GM23248 (cell line): ENCODE data around the gene MS4A4A. TPM values are rescaled to one million over a fixed set of nuclear protein-coding genes. Genes with fewer than 3 reads are reported as not detected.
A peak's percentile ranks its signal among the peaks of the same experiment; 100 is the strongest.

Experiments
- DNase-seq: peaks from one replicate; pipeline ENCODE4 v3.0.0-alpha.2; 2015
- H2AFZ ChIP-seq: fragments of 200-600 bp; sonication (generic); 2 replicates; pipeline ENCODE4 v1.6.1; 2016; ENCODE audit warnings: antibody characterized with exemption
- H3F3A ChIP-seq: fragments of 200-600 bp; sonication (generic); 2 replicates; pipeline ENCODE4 v1.6.1; 2016; ENCODE audit warnings: mild to moderate bottlenecking, antibody characterized with exemption, mixed run types; ENCODE audit not compliant: insufficient read depth
- H3K27ac ChIP-seq: fragments of 200-600 bp; sonication (generic); 2 replicates; pipeline ENCODE4 v1.5.1; 2016; ENCODE audit warnings: mild to moderate bottlenecking
- H3K27me3 ChIP-seq: fragments of 200-600 bp; sonication (generic); replicated peaks from 2 replicates; pipeline ENCODE4 v1.6.1; 2016; ENCODE audit warnings: mild to moderate bottlenecking; ENCODE audit not compliant: insufficient read depth
- H3K36me3 ChIP-seq: fragments of 200-600 bp; sonication (generic); 2 replicates; pipeline ENCODE4 v1.6.1; 2016; ENCODE audit warnings: low read depth, mild to moderate bottlenecking
- H3K4me1 ChIP-seq: fragments of 200-600 bp; sonication (generic); 2 replicates; pipeline ENCODE4 v1.6.1; 2016; ENCODE audit warnings: mild to moderate bottlenecking; ENCODE audit not compliant: insufficient read depth
- H3K4me2 ChIP-seq: fragments of 200-600 bp; sonication (generic); one replicate; pipeline ENCODE4 v1.6.1; 2016; ENCODE audit warnings: mild to moderate bottlenecking; ENCODE audit not compliant: unreplicated experiment
- H3K4me3 ChIP-seq: fragments of 200-600 bp; sonication (generic); 2 replicates; pipeline ENCODE4 v1.5.1; 2016; ENCODE audit warnings: mild to moderate bottlenecking
- H3K79me2 ChIP-seq: fragments of 200-600 bp; sonication (generic); 2 replicates; pipeline ENCODE4 v1.6.1; 2016; ENCODE audit warnings: mild to moderate bottlenecking; ENCODE audit not compliant: insufficient read depth
- H3K9ac ChIP-seq: fragments of 200-600 bp; sonication (generic); 2 replicates; pipeline ENCODE4 v1.6.1; 2016; ENCODE audit warnings: mild to moderate bottlenecking
- H3K9me2 ChIP-seq: fragments of 200-600 bp; sonication (generic); 2 replicates; pipeline ENCODE4 v1.6.1; 2016; ENCODE audit warnings: mixed run types, mild to moderate bottlenecking, moderate library complexity; ENCODE audit not compliant: insufficient read depth
- H3K9me3 ChIP-seq: fragments of 200-600 bp; sonication (generic); one replicate; pipeline ENCODE4 v1.6.1; 2017; ENCODE audit warnings: low read depth
- H4K20me1 ChIP-seq: fragments of 200-600 bp; sonication (generic); 2 replicates; pipeline ENCODE4 v1.6.0; 2016; ENCODE audit not compliant: insufficient read depth
- EZH2 ChIP-seq: fragments of 200-600 bp; sonication (generic); IDR thresholded peaks from 2 replicates; pipeline ENCODE4 v1.6.1; 2018; ENCODE audit warnings: antibody characterized with exemption, mild to moderate bottlenecking; ENCODE audit not compliant: insufficient read depth, poor library complexity, severe bottlenecking
- EZH2phosphoT487 ChIP-seq: fragments of 200-600 bp; sonication (generic); IDR thresholded peaks from 2 replicates; pipeline ENCODE4 v1.6.1; 2018; ENCODE audit warnings: antibody characterized with exemption, moderate library complexity, mild to moderate bottlenecking, low read depth; ENCODE audit not compliant: insufficient read depth
- WGBS, 2 experiments: methylation state at CpG; one replicate each; pipeline ENCODE4 v1.1.6; 2015 to 2017; ENCODE audit warnings: low lambda C conversion rate in 2 of 2, low coverage in 1 of 2; ENCODE audit errors: missing lambda C conversion rate in 2 of 2; 5-methylcytosine and 5-hydroxymethylcytosine counted together
- in situ Hi-C: fragments of 300-500 bp; cut with MboI; formaldehyde crosslinking; loops from 2 replicates; pipeline ENCODE4 v1.15.0; 2020
- polyA plus RNA-seq: library from polyadenylated mRNA; unstranded; fragments of >200 nt; fragmentation: Nextera tagmentation; extraction: Ambion mirVana; gene quantifications from 2 replicates; pipeline ENCODE4 v1.2.1, GENCODE V29; 2016
- total RNA-seq: library from RNA; depleted of rRNA; stranded (reverse); fragments of >200 nt; shearing (Covaris generic); gene quantifications from 2 replicates; pipeline ENCODE4 v1.2.3, GENCODE V29; 2014

MS4A4A gene
- total and polyA plus RNA-seq, 2 experiments from 2014 or later, result not detected

DNA sequence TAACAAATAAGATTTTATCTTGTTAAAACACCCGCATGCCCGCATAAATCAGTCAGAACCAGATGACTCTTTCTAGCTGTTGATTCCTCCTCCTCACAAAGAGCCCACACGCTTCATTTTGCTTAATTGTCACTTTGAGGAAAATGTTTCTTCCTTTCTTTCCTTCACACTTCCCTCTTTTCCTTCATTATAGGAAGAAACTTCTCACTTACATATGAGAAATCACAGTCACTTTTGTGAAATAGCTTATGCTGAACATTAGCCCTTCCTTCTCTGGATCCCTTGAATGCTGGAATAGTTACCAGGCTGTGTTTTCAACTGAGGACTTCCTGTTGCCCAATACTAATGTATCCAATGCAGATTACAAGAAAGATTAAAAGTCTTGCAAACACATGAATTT lies 52.4 kb downstream of the MS4A4A start:
- H3K36me3 ChIP-seq, result no peaks in the 10 kb centered on the region
- no peak overlapping the region for H3K4me3 ChIP-seq
- WGBS, 2 experiments, result 29 to 31% methylated on average over 3 of the region's 3 CpGs
- no peak overlapping the region for H2AFZ ChIP-seq
- TF ChIP-seq EZH2 (no peak), EZH2phosphoT487 (no peak)
- no peak overlapping the region for H3K27ac ChIP-seq
- H3K4me2 ChIP-seq, result no peak overlapping the region
- H3F3A ChIP-seq, result no peaks in the 10 kb centered on the region
- no peaks in the 10 kb centered on the region for H3K79me2 ChIP-seq
- no peaks in the 10 kb centered on the region for H4K20me1 ChIP-seq
- no peaks in the 10 kb centered on the region for H3K4me1 ChIP-seq
- H3K9me2 ChIP-seq, result no peaks in the 10 kb centered on the region
- H3K27me3 ChIP-seq, result no peaks in the 10 kb centered on the region
- no peak overlapping the region for H3K9ac ChIP-seq
- no peaks in the 10 kb centered on the region for H3K9me3 ChIP-seq
- in situ Hi-C loops, result no loop called here
- no peak for DNase-seq

DNA sequence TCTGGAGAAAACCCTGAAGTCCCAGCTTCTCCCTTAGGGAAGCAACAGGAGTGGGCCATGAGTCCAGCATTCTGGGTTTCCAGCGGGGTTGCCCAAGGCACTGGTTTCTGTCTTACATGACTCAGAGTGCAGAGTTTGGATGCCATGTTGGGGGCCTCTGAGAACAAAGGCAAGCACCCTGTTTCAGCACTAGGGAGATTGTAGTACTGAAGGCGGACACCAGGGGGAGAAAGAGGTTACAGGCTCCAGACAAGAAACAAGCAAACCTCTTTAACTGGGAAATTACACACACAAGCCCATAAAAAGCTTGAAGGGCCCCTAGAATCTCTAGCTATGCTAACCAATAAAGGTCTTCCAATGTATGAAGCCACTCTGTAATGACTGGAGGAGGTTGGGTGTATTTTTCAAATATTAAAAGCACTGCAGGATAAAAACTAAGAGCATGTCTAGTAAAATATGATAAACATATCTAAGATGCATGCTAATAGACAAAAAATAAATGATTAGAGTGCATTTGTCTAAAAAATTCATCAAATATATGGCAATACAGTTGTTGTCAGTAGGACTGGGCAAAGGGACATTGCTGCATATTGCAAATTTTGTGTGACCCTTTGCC lies 53.6 kb downstream of the MS4A4A start:
- Histone ChIP-seq H3K36me3 (no peaks in the 10 kb centered on the region), H3K9ac (no peak overlapping the region), H4K20me1 (no peaks in the 10 kb centered on the region), H3K27me3 (no peaks in the 10 kb centered on the region), H3K4me1 (no peaks in the 10 kb centered on the region), H3K4me3 (no peak overlapping the region), H3K79me2 (no peaks in the 10 kb centered on the region), H3K27ac (no peak overlapping the region), H3K9me3 (no peaks in the 10 kb centered on the region), H3K9me2 (no peaks in the 10 kb centered on the region), H3F3A (no peaks in the 10 kb centered on the region), H3K4me2 (no peak overlapping the region), H2AFZ (no peak overlapping the region)
- peak; percentile 55 for DNase-seq
- TF ChIP-seq EZH2 (no peak), EZH2phosphoT487 (no peak)
- in situ Hi-C loops, result no loop called here
- WGBS, 2 experiments, result 0 to 8% methylated on average over 2 of the region's 2 CpGs

DNA sequence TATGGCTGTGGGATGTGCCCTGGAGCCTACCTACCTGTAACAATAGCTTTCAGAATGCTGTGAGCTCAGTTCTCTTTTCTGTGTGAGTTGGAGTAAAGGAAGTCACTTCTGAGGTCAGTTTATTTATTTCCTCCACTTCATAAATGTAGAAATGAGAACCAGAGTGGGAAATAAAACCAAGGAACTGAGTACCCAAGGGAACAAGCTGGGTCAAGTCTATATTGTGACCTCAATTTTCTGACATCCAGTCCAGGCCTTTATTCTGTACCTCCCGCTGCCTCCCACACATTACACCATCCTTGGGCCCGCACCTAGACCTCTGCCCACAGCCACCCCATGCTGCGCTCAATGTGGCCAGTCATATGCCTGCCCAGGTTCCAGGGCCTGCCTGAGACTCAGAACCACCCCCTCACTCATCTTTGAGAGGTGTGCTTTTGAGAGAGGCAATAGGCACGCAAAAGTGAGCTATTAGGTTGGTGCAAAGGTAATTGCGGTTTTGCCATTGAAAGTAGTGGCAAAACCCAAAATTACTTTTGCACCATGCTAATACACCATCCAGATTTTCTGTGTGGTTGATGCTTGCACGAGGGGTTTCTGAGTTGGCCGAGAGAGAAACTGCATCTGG lies 56.4 kb downstream of the MS4A4A start:
- WGBS, 2 experiments, result 18 to 33% methylated on average over 7 of the region's 7 CpGs
- in situ Hi-C loops, result no loop called here
- Histone ChIP-seq H2AFZ (no peak overlapping the region), H3K36me3 (no peaks in the 10 kb centered on the region), H3K4me2 (no peak overlapping the region), H3F3A (no peaks in the 10 kb centered on the region), H3K9ac (no peak overlapping the region), H3K9me3 (no peaks in the 10 kb centered on the region), H3K4me1 (no peaks in the 10 kb centered on the region), H3K27me3 (no peaks in the 10 kb centered on the region), H3K9me2 (no peaks in the 10 kb centered on the region), H3K79me2 (no peaks in the 10 kb centered on the region), H3K27ac (no peak overlapping the region), H4K20me1 (no peaks in the 10 kb centered on the region), H3K4me3 (no peak overlapping the region)
- DNase-seq, result no peak
- TF ChIP-seq EZH2, result no peak
- TF ChIP-seq EZH2phosphoT487, result no peak

DNA sequence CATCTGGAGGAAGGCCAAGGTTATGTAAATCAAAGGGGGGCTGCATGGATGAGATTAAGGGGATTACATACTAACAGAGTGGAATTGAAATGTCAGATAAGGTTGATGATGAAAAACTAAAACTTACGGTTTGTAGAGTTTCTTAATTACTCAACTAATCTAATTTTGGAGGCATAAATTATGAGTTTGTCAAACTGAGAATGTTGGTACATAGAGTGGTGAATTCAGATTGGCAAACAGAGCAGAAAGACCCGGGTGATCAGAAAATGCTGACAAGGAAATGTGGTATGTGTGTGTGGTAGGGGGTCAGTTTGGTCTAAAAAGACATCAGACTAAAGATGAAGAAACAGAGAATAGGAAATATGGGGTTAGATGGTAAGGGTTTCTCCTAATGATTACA lies 57.6 kb downstream of the MS4A4A start:
- in situ Hi-C loops, result no loop called here
- Histone ChIP-seq H3K36me3 (no peaks in the 10 kb centered on the region), H3F3A (no peaks in the 10 kb centered on the region), H3K9me3 (no peaks in the 10 kb centered on the region), H3K9ac (no peak overlapping the region), H3K4me1 (no peaks in the 10 kb centered on the region), H3K27ac (no peak overlapping the region), H3K9me2 (no peaks in the 10 kb centered on the region), H2AFZ (no peak overlapping the region), H4K20me1 (no peaks in the 10 kb centered on the region), H3K4me3 (no peak overlapping the region), H3K79me2 (no peaks in the 10 kb centered on the region), H3K4me2 (no peak overlapping the region), H3K27me3 (no peaks in the 10 kb centered on the region)
- WGBS, 2 experiments, result 8 to 10% methylated on average over 2 of the region's 2 CpGs
- TF ChIP-seq EZH2, result no peak
- no peak for TF ChIP-seq EZH2phosphoT487
- no peak for DNase-seq
